GM12801 (cell line): ENCODE data around the gene SSTR5.

Source experiments
- TF ChIP-seq, protein P1 (sequence below): IDR thresholded peaks from one replicate; pipeline ENCODE4 v1.5.1; 2011; ENCODE audit warnings: control low read depth; ENCODE audit not compliant: insufficient read length; ENCODE audit errors: extremely low read depth

Gene SSTR5

DNA sequence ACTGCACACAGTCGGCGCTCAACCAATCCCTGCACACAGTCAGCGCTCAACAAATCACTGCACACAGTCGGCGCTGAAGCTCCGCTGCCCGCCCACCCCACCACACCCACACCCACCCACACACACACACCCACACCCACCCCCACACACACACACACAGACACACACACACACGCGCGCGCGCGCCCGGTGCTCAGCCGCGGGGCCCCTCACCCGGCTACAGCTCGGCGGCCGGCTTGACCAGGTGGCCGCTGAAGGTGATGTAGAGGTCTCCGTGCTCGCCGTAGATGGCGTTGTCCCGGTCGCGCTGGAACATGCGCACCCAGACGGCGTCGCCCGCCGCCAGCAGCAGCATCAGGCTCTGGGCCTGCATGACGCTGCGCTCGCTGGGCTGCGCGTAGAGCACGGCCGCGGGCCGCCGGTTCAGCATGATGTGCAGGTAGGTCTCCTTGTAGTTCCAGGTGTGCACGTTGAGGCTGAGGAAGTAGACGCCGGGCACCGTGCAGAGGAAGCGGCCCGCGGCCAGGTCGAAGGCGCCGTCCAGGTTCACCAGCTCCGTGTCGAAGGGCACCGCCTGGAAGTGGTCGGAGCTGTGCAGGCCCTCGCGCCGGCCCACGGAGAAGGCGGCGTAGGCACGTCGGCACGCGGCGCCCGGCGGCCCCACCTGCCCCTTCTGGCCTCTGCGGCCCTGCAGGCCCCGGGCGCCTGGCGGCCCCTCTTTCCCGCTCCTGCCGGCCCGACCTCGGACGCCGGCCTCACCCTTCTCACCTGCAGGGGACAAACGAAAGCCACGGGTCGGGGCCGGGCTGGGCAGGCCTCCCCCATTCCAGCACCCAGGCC lies 21.0 kb downstream of the SSTR5 start:
- TF ChIP-seq, protein P1, sequence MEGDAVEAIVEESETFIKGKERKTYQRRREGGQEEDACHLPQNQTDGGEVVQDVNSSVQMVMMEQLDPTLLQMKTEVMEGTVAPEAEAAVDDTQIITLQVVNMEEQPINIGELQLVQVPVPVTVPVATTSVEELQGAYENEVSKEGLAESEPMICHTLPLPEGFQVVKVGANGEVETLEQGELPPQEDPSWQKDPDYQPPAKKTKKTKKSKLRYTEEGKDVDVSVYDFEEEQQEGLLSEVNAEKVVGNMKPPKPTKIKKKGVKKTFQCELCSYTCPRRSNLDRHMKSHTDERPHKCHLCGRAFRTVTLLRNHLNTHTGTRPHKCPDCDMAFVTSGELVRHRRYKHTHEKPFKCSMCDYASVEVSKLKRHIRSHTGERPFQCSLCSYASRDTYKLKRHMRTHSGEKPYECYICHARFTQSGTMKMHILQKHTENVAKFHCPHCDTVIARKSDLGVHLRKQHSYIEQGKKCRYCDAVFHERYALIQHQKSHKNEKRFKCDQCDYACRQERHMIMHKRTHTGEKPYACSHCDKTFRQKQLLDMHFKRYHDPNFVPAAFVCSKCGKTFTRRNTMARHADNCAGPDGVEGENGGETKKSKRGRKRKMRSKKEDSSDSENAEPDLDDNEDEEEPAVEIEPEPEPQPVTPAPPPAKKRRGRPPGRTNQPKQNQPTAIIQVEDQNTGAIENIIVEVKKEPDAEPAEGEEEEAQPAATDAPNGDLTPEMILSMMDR: no peak

DNA sequence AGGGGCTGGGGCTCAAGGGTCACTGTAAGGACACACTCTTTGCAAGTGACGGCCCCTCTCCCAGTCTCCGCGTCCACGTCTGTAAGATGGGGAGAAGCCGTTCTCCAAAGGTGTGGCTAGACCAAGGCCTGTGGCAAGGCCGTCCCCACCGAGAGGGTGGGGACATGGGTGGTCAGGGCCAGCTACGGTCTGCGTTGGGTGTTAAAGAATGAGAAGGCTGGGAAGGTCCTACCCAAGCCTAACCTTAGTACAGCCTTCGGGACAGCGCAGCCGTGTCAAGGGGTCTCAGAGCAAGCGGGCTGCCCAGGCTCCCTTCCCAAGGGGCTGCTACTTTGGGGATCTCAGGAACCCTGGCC lies 21.6 kb downstream of the SSTR5 start:
- TF ChIP-seq, protein P1: no peak

DNA sequence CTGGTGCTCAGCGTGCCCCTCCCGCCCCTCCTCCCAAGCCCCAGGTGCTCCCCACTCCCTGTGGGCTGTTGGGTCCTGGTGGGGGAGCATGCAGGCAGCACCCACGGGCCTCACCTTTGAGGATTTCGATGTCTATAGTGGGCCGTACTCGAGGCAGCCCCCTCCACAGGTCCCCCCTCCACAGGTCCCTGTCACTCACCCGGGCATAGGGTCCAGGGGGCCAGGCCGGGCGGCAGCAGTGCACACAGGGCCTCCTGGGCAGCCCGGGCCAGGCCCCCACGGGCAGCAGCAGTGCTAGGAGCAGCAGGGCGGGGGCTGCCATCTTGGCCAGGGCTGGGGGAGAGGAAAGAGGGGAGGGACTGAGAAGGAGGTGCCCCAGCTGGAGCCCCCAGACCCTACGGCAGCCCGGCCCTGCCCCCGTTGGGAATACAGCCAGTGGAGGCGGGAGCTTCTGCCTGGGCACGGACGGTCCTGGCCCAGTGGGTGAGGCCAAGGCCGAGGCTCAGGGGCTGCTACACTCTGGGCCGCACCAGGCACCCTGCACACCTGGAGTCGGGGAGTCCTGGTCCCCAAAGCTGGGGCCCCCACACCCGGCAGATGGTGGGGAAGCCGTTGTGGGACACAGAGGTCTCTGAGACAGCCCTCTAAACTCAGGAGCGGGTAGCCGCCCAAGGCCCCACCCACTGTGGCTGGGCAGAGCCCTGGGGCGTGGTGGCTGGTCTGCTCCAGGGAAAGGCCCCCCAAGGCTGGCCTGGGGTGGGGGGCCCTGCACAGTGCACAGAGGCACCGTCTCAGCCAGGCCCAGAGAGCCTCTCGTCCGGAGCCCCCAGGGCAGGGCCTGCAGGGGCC lies 22.3 kb downstream of the SSTR5 start:
- TF ChIP-seq, protein P1: no peak

DNA sequence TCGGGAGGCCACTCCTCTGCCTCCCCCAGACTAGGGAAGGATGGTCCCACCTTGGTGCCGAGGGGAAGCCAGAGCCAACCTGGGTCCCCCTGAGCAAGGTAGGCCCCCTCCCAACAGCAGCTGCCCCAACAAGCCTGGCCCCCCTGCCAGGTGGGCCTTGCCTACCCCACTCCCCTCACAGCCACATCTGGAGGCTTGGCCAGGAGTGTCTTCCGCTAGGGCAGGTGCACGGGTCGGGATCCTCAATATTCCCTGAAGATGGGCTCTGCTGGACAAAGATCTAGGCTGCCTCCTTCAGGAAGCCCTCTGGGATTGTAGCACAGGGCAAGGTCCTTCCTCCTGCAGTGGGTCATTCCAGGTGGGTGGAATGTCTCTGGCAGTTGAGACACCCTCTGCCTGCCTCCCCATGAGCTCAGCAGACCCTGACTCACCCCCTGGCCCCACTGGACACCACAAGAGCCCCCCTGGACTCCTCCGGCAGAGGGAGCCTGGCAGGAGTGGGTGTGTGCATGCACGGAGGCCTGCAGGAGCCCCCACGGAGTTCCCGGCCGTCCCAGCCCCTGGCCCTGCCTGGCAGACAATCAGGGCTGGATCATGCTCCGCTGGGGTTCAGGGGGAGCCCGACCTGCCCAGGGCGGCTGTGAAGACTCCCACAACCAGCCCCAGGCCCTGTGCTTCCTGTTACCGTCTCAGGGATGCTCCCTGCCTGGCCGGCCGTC lies 23.1 kb downstream of the SSTR5 start:
- TF ChIP-seq, protein P1: no peak

DNA sequence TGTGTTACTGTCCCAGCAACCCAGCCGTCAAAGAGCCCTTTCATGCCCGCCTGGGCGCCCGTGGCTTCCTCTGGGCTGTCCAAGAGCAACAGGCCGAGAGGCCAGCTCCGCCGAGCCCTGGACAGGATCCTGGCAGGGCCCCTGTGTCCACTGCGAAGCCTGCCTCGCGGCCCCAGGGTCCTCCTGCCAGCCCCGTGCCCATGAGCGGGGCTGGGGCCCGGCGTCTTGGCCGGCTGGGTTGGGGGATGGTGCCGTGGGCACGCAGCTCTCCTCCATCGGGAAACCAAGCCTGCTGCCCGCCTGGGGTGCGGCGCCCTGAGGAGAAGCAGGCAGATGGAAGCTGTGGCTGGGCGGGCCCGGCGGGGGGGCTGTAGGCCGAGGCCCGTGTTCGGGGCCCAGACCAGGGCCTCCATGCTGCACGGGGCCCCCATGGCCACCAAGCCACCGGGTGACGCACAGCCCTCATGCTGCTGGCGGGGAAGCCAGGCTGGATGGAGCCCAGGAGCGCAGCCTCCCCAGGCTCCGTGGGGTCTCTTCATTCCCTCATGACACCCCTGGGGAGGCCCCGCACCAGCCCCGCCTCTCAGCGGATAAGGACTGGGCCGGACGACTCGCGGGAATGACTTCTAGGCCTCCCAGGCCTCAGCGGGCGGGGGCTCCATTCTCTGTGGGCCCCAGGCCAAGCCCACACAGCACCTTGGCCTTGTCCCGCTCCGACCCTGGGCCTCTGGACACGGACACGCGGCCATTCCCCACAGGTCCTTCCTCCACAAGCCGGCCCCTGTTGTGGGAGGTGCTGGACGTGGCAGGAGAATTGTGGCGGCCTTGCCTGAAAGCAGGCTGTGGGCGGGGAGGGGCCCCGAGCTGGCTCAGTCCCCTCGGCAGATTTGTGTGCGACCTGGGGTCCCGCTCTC lies 23.9 kb downstream of the SSTR5 start, which contains the start of gene C1QTNF8:
Gene C1QTNF8, minus strand, starts transcription at position 76 of the 914 bp plus-strand sequence. CDS start 1,322 bp downstream, outside the sequence.
- TF ChIP-seq, protein P1: no peak

DNA sequence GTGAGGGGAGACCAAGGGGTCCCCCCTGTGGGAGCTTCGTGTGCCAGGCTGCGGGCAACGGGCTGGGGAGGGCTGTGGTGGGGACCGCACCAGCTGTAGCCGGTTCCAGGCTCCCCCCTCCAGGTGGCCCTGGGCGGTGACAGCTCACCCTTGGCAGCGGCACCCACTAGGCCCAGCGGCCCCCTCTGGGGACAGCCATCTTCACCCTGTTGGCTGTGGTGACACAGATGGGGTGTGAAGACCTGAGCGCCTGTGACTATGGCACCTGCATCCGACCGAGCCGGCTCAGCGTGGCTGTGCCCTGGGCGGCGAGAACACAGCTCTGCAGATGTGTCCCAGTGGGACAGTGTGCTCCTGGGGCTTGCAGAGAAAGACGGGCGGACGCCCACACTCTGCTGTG lies 24.6 kb downstream of the SSTR5 start:
- TF ChIP-seq, protein P1: no peak
